Limb (tissue), 2 donors: ENCODE results near the gene DTWD2.
"Not testable (repeated sequence)": the region's sequence is repeated elsewhere in the genome, so short reads cannot be mapped to it uniquely, and the experiment has no call there.

Source experiments
- DNase-seq, 2 donors: peaks; one replicate each; pipeline ENCODE4 v3.0.0-alpha.2; 2016; ENCODE audit errors: extremely low spot score in 2 of 2

Gene DTWD2

DNA sequence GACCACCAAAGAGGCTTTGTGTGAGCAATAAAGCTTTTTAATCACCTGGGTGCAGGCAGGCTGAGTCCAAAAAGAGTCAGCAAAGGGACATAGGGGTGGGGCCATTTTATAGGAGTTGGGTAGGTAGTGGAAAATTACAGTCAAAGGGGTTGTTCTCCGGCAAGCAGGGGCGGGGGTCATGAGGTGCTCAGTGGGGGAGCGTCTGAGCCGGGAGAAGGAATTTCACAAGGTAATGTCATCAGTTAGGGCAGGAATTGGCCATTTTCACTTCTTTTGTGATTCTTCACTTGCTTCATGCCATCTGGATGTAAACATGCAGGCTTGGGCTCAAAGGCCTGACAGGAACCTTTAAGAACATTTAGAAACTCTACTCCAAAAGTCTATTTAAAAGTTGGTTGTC, 36.0 kb downstream of the DTWD2 start:
- DNase-seq = not testable (repeated sequence)

- DNase-seq = not testable (repeated sequence)
Measured at GRCh38 chr5:118950354-118950753, 38.0 kb downstream of the DTWD2 start.

- no peak for DNase-seq
Measured at GRCh38 chr5:118946138-118946800, 42.1 kb downstream of the DTWD2 start.

DNA sequence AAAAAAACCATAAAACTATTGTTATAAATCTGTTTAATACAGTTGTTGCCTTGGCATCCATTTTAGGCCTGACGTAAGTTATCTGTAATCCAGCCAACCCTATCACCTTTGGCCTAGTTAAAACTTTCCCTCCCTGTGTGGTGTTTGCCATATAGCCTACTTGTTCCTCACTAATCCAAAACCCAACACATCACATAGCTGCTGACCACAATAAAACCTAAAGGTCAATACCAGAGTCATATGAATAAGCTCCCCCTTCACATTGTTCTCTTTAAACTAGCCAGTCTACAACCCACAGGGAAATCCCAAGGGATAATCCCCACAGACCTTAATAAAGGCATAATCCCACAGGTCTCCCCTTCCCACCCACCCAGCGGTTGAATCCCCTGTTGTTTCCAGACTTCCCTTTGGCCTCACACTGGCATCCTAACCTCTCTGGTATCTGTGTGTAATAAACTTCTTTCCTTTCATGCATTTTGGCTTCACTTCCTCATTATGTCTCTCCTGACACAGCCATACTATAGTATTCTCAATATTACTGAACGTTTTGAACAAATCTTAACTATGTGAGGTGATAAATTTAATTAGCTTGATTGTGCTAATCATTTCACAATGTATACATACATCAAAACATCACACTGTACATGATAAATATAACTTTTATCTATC, 50.8 kb downstream of the DTWD2 start:
- DNase-seq = no peak

GRCh38 chr5:118933703-118934102, 54.6 kb downstream of the DTWD2 start:
- DNase-seq = no peak

DNA sequence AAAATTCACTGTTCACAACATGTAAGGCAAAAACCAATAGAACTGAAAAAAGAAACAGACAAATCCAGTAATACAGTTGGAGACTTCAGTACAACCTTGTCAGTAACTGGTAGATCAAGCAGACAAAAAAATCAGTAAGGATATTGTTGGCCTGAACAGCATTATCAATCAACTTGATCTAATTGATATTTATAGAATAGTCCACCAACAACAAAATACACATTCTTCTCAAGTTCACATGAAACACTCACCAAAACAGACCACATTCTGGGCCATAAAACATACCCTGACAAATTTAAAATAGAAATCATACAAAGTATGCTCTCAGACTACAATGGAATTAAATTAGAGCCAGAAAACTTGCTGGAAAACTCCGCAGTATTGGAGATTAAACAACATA, 56.8 kb downstream of the DTWD2 start:
- no peak for DNase-seq

DNA sequence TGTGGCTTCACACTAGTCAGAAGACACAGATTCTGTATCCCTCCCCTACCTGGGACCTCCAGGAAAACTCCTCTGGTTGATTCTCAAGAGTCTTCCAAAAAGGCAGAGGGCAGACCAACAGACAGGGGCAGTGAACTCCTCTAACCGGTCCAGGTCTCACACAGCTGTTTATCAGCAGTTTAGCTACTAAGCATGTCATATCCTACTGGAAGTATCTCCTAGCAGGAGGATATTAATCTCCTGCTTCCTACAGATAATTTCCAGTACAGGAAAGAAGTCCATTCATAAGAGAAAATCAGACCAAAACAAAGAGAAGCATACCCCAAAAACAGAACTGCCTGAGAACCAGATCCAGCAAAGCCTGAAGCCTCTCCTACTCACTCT, 64.3 kb downstream of the DTWD2 start:
- DNase-seq = no peak

GRCh38 chr5:118923295-118924005, 64.9 kb downstream of the DTWD2 start:
- no peak for DNase-seq

- no peak for DNase-seq
Measured at GRCh38 chr5:118921866-118922265, 66.5 kb downstream of the DTWD2 start.

- DNase-seq = peak in 1 of 2 donors; percentile 21
Measured at GRCh38 chr5:118919016-118919415, 69.3 kb downstream of the DTWD2 start.

DNA sequence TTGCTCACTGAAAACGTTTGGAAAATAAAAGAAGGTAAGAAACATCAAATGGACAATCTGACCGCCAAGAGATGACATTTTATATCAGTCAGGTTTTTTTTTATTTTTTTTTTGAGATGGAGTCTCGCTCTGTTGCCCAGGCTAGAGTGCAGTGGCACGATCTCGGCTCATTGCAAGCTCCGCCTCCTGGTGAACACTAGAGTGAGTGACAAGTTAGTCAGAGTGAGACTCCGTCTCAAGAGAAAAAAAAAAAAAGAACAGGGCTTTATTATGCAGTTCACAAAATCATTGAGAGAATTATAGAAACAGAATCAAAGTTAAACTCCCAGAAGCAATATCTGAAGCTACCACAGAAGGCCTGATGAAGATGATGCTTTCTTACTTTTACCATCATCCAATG, 70.1 kb downstream of the DTWD2 start:
- no peak for DNase-seq

DNA sequence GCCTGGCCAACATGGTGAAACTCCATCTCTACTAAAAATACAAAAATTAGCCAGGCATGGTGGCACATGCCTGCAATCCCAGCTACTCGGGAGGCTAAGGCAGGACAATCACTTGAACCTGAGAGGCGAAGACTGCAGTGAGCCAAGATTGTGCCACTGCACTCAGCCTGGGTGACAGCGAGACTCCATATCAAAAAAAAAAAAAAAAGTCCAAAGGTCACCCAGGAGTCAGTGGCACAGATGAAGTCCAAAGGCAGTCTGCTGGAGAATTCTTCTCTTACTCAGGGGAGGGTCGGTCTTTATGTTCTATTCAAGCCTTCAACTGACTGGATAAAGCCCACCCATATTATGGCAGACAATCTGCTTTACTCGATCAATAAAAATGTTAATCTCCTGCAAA, 80.8 kb downstream of the DTWD2 start:
- not testable (repeated sequence) for DNase-seq

GRCh38 chr5:118906947-118907346, 81.4 kb downstream of the DTWD2 start:
- no peak for DNase-seq

DNA sequence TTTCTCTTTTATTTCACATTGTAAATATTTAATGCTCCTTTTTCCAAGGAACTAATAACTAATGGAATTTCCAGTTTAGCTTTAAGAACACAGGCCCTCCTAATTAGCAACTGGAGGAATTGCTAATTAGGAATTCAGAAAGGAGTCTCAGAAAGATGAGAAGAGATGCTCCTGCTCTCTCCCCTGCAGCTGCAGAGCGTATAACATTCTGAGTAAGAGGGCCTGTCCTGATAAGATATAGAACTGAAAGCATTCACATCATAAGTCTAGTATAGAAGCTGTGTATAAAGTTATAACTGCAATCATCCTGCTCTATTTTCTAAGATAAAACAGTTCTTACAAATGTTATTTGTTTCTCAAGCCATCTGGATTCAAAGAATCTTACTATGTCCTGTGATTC, 83.2 kb downstream of the DTWD2 start:
- DNase-seq = no peak

GRCh38 chr5:118902656-118903438, 85.5 kb downstream of the DTWD2 start:
- peak in 1 of 2 donors; percentile 27 for DNase-seq

GRCh38 chr5:118894709-118895108, 93.6 kb downstream of the DTWD2 start:
- no peak for DNase-seq

DNA sequence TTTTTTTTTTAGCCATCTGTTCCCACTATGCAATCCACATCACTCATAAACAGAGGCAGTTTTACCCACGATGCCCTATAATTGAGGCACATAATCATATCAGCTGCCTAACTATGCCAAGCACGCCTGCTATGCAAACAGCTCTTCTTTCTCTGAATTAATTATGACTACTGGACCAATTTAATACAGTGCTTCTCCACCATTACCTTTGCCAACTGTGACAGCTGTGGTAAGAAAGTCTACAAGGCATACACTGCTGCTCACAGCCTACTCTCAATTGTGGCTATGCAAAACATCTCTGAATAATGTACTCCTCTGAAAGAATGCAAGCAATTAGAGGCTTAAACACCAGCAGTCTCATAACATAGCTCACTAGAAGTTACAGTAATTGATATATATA, 97.1 kb downstream of the DTWD2 start:
- peak in 1 of 2 donors; percentile 47 for DNase-seq

- DNase-seq = no peak
Measured at GRCh38 chr5:118889165-118889564, 99.2 kb downstream of the DTWD2 start.

DNA sequence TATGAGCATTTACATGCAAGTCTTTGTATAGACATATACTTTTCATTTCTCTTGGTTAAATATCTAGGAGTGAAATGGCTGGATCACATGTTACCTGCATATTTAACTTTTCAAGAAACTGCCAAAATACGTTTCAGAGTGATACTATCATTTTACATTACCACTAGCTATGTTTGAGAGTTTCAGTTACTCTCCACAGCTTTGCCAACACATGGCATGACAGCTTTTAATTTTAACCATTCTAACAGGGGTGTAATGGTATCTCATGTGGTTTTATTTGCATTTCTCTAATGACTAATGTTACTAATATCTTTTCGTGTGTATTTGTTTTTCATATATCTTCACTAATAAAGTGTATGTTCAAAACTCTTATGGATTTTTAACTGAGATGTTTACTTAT, 99.8 kb downstream of the DTWD2 start:
- no peak for DNase-seq

DNA sequence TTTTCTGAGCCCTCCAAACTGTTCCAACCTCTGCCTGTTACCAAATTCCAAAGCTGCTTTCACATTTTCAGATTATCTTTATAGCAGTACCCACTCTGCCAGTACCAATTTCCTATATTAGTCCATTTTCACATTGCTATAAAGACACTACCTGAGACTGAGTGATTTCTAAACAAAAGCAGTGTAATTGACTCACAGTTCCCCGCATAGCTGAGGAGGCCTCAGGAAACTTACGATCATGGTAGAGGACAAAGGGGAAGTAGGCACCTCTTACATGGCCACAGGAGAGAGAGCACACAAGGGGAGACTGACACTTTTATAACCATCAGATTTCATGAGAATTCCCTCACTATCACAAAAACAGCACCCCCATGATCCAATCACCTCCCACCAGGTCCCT, 105.0 kb downstream of the DTWD2 start:
- DNase-seq = no peak

- DNase-seq = no peak
Measured at GRCh38 chr5:118882666-118883065, 105.7 kb downstream of the DTWD2 start.

DNA sequence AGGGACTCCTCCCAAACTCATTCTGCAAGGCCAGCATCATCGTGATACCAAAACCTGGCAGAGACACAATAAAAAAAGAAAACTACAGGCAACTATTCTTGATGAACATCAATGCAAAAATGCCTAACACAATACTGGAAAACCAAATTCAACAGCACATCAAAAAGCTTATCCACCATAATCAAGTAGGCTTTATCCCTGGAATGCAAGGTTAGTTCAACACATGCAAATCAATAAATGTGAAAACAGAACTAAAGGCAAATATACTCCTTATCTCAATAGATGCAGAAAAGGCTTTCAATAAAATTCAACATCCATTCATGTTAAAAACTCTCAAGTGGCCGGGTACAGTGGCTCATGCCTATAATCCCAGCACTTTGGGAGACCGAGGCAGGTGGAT, 111.5 kb downstream of the DTWD2 start:
- DNase-seq = not testable (repeated sequence)
